HG02943 (cell line): ENCODE results near the gene ROBO4.

ENCODE experiments used
- ATAC-seq: cut with Tn5 transposase; IDR thresholded peaks from one replicate; pipeline ENCODE4 v1.9.1; 2021; ENCODE audit warnings: mild to moderate bottlenecking, low read depth, moderate library complexity; ENCODE audit not compliant: unreplicated experiment

Gene ROBO4

GRCh38 chr11:124897674-124898262, at the start of gene ROBO4:
TSS of gene ROBO4 (minus strand) at chr11:124897865. CDS start at chr11:124897795, 70 bp downstream.
- no peak for ATAC-seq

- ATAC-seq, result no peak
Observed at GRCh38 chr11:124946735-124947141, 49.1 kb upstream of the ROBO4 start.

- ATAC-seq, result no peak
Observed at GRCh38 chr11:124945826-124946225, 48.2 kb upstream of the ROBO4 start.

- ATAC-seq, result no peak
Observed at GRCh38 chr11:124944565-124944964, 46.9 kb upstream of the ROBO4 start.

- ATAC-seq, result no peak
Observed at GRCh38 chr11:124943741-124944140, 46.1 kb upstream of the ROBO4 start.

GRCh38 chr11:124943254-124943616, 45.6 kb upstream of the ROBO4 start:
- ATAC-seq, result no peak

- no peak for ATAC-seq
Observed at GRCh38 chr11:124942466-124943253, 45.0 kb upstream of the ROBO4 start.

- no peak for ATAC-seq
Observed at GRCh38 chr11:124941703-124942102, 44.0 kb upstream of the ROBO4 start.

- ATAC-seq, result no peak
Observed at GRCh38 chr11:124938970-124939369, 41.3 kb upstream of the ROBO4 start.

GRCh38 chr11:124938206-124938765, 40.6 kb upstream of the ROBO4 start:
- ATAC-seq, result no peak

- no peak for ATAC-seq
Observed at GRCh38 chr11:124937336-124937935, 39.8 kb upstream of the ROBO4 start.

GRCh38 chr11:124935548-124936514, 38.2 kb upstream of the ROBO4 start, which contains the start of gene HEPACAM:
TSS of gene HEPACAM (minus strand) at chr11:124936047. CDS start at chr11:124936006, 41 bp downstream.
- ATAC-seq, result no peak

GRCh38 chr11:124934862-124935547, 37.3 kb upstream of the ROBO4 start:
- no peak for ATAC-seq

GRCh38 chr11:124930799-124931198, 33.1 kb upstream of the ROBO4 start:
- ATAC-seq, result no peak

GRCh38 chr11:124928942-124929665, 31.4 kb upstream of the ROBO4 start:
- ATAC-seq, result no peak

GRCh38 chr11:124923296-124923695, 25.6 kb upstream of the ROBO4 start:
- ATAC-seq, result no peak

GRCh38 chr11:124922831-124923230, 25.2 kb upstream of the ROBO4 start:
- no peak for ATAC-seq

GRCh38 chr11:124920870-124921609, 23.4 kb upstream of the ROBO4 start:
- no peak for ATAC-seq
